ENCODE results near the gene H2AZ2.
"Not testable (repeated sequence)": the region's sequence is repeated elsewhere in the genome, so short reads cannot be mapped to it uniquely, and the experiment has no call there.

The H2AZ2 gene

DNA sequence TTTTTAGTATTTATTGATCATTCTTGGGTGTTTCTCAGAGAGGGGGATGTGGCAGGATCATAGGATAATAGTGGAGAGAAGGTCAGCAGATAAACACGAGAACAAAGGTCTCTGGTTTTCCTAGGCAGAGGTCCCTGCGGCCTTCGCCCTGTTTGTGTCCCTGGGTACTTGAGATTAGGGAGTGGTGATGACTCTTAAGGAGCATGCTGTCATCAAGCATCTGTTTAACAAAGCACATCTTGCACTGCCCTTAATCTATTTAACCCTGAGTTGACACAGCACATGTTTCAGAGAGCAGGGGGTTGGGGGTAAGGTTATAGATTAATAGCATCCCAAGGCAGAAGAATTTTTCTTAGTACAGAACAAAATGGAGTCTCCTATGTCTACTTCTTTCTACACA, 22.4 kb upstream of the H2AZ2 start:
- DNase-seq = not testable (repeated sequence)

DNA sequence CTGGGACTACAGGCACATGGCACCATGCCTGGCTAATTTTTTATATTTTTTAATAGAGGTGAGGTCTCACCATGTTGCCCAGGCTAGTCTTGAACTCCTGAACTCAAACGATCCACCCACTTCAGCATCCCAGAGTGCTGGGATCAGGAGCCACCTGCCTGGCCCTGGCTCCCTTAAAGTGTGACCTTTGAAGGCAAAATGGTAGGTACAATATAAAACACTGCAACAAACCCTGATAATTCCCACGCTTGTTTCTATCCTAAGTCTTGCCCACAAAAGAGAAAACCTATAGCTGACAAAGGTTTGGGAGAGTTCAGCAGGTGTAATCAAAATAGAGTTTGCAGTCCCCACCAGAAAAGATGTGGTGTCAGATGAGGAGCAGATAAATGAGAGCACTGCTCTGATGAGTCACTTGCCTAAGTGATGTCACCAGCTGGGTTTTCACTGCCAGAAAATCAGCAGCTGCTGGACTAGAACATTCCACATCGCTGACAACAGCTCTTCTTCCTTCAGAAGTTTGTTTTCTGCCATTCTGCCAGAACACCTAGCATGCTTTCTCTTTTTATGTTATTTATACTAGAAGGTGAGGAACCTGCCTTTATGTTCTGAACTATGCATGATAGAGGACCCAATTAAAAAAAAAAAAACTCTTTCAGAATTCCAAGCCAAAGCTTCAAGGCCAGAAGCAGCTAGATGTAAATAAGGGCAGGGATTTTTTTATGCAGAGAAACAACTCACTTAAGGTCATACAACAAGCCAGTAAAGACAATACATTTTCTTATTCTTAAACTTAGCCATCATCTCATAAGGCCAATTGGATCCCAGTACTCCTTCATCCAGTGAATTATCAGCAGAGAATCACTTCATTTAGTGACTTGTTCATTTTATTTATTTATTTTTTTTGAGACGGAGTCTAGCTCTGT, 19.4 kb upstream of the H2AZ2 start:
- DNase-seq = no peak

DNA sequence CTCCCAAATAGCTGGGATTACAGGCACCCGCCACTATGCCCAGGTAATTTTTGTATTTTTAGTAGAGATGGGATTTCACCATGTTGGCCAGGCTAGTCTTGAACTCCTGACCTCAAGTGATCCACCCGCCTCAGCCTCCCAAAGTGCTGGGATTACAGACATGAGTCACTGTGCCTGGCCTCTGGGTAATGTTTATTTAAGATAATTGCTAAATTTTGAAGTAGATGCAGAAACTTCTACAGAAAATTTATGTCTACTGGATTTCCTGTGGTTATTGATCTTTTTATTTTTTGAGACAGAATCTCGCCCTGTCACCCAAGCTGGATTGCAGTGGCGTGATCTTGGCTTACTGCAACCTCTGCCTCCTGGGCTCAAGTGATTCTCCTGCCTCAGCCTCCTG, 14.1 kb upstream of the H2AZ2 start:
- DNase-seq = not testable (repeated sequence)

DNA sequence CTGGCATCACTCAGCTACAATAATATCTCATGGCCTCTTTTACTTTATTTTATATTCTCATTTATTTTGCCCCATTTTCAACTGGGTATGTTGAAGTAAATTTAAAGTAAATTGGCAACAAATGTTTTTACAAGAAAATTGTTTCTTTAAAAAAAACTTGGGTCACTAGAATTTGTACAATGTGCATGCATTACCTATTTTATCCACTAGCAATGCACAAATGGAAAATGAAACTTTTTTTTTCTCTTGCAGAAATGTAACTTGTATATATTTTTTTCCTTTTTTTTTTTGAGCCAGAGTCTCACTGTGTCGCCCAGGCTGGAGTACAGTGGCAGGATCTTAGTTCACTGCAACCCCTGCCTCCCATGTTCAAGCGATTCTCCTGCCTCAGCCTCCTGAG, 10.3 kb upstream of the H2AZ2 start:
- no peak for DNase-seq

DNA sequence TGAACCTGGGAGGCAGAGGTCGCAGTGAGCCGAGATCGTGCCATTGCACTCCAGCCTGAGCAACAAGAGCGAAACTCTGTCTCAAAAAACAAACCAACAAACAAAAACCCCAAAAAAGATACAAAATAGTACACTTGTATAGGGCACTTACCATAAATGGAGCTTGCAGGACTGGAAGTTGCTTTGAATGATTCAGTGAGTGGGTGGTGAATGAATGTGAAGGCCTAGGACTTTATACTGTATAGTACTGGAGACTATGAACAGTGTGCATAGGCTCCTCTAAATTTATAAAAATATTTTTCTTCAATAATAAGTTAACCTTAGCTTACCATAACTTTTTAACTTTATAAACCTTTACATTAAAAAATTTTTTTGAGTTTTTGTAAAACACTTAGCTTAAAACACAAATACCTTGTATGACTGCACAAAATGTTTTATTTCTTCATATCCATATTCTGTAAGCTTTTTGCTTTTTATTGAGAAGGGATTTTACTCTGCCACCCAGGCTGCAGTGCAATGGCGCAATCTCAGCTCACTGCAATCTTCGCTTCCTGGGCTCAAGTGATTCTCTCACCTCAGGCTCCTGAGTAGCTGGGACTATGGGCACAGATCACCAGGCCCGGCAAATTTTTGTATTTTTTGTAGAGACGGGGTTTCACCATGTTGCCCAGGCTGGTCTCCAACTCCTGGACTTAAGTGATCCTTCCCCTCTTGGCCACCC, 6.9 kb upstream of the H2AZ2 start:
- no peak for DNase-seq

DNA sequence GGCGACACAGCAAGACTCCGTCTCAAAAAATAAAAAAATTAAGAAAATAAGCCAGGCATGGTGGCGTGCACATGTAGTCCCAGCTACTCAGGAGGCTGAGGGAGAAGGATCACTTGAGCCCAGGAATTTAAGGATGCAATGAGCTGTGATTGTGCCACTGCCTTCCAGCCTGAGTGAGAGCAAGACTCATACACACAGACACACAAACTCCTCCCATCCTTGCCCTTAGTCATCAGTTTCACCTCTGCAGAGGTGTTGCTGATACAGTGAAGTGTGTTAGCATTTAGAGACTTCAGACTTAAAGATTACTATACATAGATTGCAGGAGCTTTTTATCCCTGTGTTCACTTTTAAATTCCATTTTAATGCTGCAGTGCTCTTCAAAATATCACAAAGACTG, 5.5 kb upstream of the H2AZ2 start:
- no peak for DNase-seq

DNA sequence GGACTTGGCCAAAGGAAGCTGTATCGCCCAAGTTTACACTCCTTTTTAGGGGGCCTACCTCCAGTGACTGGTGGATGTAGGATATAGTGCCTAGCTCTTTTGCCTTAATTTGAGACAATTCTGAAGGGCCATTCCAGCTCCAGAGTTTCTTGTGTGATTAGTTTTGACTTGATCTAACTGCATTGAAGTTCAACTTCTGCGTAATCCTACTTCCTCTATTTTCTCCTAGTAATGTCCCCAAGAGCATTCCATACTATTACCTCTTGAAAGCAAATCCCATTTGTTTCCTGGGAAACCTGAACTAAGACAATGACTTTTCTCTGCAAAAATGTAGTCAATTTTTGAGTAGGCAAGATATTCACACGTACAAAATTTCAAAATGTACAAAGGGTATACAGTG, 4.7 kb upstream of the H2AZ2 start:
- no peak for DNase-seq

DNA sequence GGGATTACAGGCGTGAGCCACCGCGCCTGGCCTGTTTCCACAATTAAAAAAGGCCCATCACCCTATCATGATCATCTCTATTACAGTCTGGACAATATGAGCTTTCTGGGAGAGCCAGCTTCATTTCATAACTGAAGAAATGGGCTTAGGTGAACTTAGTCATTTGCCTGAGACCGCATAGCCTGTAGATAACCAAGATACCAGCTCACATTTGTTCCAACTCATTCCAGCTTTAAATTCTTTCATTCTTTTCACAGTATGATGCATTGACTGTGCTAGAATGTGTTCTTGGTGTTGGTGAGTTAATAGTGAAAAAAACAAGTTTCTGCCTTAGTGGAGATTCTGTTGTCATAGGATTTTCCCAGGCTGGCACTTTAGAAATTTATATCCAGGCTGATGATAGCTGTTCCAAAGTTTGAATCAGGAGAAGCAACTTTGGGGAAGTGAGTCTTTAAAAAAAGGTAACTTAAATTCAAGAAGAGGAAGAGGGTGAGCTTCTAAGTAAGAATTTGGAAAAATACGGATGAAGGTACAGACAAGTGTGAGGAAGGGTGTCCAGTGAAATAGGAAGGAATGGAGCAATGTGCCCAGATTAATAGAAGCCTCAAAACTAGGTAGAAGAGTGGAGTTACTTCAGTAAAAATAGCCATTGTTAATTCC, 2.1 kb upstream of the H2AZ2 start:
- DNase-seq = no peak

DNA sequence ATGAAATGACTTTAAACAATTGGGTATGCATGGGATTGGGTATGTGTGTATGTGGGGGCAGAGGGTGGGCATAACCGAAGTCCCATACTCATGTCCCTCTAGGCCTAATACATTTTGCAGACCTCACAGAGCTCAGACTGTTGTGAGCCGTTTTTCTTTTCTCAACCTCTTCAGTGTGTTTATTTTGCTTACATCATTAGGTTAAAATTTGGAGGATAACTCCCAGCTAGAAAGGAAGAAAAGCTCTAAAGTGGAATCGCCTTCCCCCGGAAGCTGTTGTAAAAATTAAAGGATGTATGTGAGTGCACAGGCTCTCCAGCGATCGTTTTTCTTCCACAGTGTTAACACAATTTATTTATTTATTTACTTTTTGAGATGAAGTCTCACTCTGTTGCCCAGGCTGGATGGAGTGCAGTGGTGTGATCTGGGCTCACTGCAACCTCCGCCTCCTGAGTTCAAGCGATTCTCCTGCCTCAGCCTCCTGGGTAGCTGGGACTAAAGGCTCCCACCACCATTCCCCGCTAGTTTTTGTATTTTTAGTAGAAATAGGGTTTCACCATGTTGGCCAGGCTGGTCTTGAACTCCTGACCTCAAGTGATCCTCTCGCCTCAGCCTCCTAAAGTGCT, 1.5 kb upstream of the H2AZ2 start:
- DNase-seq = no peak

DNA sequence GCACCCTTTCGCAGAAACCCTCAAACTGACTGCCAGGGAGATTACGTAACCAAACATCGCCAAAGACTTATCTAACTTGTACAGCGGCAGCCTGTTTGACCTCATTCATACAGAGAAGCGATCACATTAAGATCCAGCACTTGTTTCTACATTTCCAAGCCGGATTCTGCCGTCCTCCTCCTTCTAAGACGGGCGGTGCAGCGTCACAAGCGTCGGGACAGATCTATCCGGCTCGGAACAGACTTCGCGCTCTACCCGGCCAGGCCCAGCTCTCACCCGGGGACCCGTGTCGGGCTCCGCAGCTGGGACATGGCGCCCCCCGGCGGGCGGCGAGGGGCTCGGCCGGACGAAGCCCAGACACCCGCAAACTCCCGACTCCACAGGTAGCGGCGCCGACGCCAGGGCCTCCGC, 373 bp downstream of the H2AZ2 start:
- DNase-seq = peak; percentile 91

DNA sequence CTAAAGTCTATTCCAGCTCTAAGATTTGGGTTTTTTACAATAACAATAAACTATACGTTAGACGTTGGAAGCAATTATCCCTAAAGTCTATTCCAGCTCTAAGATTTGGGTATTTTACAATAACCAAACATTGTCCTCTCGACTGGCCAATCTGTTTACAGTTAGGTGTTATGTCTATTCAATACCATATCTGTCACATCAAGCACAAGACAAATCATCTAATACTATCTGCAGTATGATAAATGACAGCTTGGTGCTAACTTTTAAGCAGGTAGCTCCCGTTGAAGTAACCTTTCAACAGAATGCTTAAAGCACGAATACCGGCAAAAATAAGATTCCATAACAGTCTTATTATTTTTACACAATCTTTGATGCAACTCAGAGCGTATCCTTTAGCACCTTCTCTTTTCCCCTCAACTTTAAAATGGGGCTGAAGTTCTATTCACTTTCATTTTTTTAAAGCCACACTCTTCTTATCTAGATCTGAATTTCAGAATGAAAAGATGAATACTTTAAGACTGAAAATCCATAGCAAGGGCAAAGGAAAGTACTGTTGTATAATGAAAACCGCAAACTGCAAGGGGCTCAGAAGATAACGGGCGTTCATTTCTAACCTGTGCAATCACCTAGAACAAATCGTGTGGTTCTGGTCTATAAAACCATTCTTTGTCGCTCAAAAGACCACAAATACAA, 925 bp downstream of the H2AZ2 start:
- no peak for DNase-seq

DNA sequence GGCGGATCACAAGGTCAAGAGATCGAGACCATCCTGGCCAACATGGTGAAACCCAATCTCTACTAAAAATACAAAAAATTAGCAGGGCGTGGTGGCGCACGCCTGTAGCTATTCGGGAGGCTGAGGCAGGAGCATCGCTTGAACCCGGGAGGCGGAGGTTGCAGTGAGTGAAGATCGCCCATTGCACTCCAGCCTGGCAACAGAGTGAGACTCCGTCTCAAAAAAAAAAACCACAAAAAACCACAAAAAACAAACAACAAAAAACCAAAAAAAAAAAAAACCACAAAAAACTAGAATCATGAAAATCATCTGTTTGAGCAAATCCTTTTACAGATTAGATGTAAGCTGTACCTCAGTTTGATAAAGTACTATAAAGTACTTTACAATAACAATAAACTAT, 1.5 kb downstream of the H2AZ2 start:
- peak; percentile 45 for DNase-seq

DNA sequence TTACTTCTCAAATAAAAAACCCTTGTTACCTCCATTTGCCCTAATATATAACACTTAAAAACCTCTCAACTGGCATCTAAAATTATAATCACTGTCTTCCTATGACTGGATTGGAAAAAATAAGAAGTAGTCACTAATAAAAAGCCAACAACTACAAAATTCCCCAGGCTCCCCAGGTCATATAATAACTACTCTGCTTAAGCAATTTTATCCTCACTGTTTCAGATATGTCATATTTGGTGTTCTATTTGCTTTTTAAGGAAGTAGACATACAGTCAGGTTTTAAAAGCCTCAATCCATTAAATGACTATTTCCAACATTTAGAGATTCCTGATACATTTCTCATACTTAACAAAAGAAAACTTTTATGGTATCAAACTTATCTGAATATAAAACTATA, 2.4 kb downstream of the H2AZ2 start:
- no peak for DNase-seq

DNA sequence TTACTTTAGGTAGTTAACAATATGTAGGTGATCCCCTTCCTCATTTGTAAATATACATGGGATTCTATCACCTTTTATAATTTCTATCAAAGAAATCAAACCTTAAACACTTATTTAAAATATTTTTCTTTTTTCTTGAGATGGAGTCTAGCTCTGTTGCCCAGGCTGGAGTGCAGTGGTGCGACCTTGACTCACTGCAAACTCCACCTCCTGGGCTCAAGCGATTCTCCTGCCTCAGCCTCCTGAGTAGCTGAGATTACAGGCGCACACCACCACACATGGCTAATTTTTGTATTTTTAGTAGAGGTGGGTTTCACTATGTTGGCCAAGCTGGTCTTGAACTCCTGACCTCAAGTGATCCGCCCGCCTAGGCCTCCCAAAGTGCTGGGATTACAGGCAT, 4.4 kb downstream of the H2AZ2 start:
- DNase-seq = not testable (repeated sequence)

DNA sequence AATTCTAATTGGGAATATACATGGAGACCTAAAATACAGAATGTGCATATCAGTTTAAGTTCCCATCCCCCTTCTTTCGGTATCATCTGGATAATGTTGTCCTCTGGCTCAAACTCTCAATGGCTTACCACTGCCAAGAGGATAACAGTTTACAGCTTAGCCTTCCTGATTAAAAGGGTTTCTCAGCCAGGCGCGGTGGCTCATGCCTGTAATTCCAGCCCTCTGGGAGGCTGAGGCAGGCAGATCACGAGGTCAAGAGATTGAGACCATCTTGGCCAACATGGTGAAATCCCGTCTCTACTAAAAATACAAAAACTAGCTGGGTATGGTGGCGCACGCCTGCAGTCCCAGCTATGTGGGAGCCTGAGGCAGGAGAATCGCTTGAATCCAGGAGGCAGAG, 5.2 kb downstream of the H2AZ2 start:
- not testable (repeated sequence) for DNase-seq

DNA sequence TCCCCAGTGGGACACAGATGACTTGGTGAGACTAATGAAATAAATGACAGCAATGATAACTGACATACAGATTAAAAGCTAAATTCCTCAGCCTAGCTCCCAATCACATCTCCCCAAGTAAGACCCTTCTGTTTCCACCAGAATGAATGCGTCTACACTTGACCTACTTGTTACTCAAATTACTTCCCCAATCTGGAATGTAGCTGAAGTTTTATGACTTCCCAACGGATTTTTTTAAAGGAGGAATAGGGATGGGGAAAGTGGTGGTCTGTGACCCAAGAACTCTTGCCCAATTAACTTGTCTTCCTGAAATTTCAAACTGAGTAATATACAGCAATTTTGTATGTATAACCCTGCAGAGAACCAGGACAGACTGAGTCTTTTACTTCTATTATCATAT, 9.1 kb downstream of the H2AZ2 start:
- DNase-seq = no peak

DNA sequence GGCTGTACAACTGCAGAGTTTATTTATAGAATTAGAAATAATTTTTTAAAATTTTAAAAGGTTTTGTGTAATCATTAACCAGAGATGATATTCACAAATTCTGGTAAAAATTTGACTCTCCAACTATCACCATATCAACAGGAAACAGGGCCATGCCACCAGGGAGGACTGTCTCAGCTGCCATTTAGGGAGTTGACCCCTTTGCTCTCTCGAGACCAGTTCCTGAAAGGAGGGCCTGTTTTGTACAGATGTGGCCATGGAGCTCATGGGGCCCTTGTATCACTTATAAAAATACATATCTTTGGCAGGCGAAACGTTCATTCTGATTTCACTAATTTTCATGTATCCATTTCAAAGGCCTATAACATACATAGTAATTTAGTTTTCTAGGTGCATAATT, 20.3 kb downstream of the H2AZ2 start:
- no peak for DNase-seq

DNA sequence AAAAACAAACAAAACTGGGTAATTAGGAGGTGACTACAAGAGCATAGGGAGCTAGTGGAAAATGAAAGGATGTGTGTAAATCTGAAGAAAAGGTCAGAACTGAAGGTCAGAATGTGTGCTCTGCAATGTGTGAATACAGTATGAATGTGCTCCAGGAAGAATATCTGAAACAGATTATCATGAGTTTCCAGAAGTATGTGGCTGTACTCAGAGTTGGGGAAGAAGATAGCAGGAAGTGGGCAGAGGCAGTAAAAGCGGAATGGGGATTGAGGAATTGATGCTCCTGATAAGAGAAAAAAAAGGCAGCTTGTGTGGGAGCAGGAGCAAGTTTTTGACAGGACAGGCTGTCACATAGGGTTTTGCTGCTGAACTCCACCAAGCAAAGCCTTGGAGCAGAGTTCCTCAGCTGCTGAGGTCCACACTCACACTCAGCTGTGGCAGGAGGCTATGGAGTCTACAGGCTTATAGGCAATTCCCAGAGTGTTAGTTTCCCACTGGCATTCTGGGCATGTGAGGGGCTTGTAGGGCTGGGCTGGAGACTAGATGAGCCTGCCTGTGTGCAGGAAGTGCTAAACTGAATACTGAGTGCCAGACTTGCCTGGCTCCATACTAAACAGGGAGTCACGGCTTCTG, 22.9 kb downstream of the H2AZ2 start:
- no peak for DNase-seq

DNA sequence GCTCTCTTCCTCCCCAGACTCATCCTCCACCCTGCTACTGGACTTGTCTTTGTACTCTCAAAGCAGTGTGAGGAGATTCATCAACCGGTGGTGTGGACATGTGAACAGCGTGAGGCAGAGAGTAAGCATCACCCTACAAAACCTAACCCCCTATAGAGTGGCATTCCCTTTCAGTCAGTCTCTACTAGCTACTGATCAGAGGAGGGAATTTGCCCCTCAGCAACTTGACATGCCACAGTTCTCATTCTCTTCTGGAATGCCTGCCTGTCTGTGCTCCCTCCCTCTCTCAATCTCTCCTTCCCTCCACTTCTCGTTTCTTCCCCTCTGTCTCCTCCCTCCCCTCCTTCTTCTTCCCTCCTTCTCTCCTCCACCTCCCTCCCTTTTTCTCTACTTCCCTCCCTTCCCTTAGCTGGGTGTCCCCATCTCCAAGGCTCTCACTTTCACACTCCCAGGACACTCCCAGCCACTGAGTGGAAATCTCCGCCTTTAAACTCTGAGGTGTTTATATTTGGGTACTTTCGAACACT, 24.6 kb downstream of the H2AZ2 start:
- DNase-seq = no peak

DNA sequence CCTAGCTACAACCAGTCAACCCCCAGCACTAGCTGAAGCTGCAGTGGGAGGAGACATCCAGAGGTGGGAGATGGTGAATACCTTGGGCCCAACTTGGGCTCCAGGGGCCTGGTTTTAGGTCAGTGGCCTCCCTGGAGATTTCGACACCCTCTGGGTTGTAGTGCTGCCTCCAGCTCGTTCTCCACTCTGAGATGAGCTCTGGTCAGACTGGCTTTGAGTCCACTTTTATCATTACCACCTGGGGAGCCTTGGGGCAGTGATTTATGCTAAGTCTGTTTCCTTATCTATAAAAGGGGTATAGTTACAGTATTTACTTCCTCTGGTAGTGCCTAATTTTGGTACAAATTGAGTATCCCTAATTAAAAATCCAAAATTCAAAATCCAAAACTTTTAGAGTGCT, 28.6 kb downstream of the H2AZ2 start:
- no peak for DNase-seq

DNA sequence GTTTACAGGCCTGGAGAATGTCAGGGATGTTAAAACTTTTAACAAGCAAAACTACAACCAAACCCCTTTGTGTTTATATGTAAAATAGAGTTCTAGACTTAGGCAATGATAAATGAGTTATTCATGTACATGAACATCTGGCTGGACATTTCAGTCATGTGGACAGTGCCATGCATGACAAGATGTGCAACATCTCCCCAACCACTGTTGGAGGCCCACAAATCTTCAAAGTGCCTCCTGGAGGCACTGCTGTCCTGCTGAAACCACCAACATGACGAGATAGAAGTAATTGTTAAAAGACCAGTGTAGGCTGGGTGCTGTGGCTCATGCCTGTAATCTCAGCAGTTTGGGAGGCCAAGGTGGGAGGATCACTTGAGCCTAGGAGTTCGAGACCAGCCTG, 33.0 kb downstream of the H2AZ2 start:
- no peak for DNase-seq

DNA sequence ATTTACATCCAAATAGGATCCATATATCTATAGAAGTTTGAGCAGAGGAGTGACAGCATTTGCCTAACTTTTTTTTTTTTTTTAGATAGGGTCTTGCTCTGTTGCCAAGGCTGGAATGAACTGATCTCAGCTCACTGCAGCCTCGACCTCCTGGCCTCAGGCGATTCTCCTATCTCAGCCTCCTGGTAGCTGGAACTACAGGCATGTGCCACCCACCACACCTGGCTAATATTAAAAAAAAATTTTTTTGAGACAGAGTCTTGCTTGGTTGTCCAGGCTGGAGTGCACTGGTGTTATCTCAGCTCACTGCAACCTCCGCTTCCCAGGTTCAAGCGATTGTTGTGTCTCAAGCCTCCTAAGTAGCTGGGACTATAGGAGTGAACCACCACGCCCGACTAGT, 36.3 kb downstream of the H2AZ2 start:
- DNase-seq = no peak

Data from CD4-positive, alpha-beta T cell treated with Interleukin-12 subunit alpha and Interleukin-12 subunit beta, for 1 hour (primary cell).